ENCODE measurements around the gene NAV2. TPM values are rescaled to one million over a fixed set of nuclear protein-coding genes. Genes with fewer than 3 reads are reported as not detected.

Gene NAV2
- total RNA-seq, 1 experiment from 2014 or later, result 2.1 TPM

DNA sequence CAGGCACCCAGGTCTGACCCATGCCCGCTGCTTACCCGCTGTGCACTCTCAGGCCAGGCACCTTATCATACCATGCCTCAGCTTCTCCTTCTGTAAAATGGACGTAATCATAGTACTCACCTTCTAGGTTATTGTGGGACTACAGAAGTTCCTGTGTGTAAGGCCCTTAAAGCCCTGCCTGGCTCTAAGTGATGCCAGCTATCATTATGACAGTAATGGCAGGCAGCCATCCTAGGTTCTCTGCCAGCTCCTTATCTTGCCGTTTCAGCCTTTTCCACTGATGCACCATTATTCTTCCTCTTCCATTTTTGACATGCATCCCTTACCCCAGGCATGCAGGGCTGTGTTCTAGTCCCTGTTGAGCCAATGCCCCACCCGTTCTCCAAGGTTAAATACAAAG lies 389.8 kb downstream of the NAV2 start:
- Histone ChIP-seq H3K4me1 (ENCODE audit: control insufficient read depth in 1 of 2, insufficient read depth in 2 of 2, low read length in 2 of 2) (no peaks in the 10 kb centered on the region), H4K20me1 (ENCODE audit: insufficient read depth) (no peaks in the 10 kb centered on the region), H2AFZ (ENCODE audit: low read depth, low read length, poor library complexity, severe bottlenecking) (no peak overlapping the region), H3K9me3 (ENCODE audit: control insufficient read depth in 1 of 2, insufficient read depth in 1 of 2, low read depth in 1 of 2, low read length in 2 of 2) (no peaks in the 10 kb centered on the region), H3K27ac (ENCODE audit: low read depth, low read length) (no peak overlapping the region), H3K9me2 (ENCODE audit: insufficient read depth) (no peaks in the 10 kb centered on the region), H3K27me3 (ENCODE audit: insufficient read depth, low read length) (no peaks in the 10 kb centered on the region), H3K36me3 (ENCODE audit: control insufficient read depth in 1 of 2, insufficient read depth in 2 of 2, low read length in 2 of 2) (no peaks in the 10 kb centered on the region), H3K4me2 (ENCODE audit: low read length) (no peak overlapping the region), H3K79me2 (ENCODE audit: insufficient read depth, low read length) (no peaks in the 10 kb centered on the region), H3K4me3 (replicated peaks in 1 of 2; ENCODE audit: low read depth in 1 of 2, low read length in 2 of 2) (no peak overlapping the region), H3K9ac (ENCODE audit: low read length) (no peak overlapping the region)
- BruUV-seq (replicated peaks), result no TSS peak
- no peak for ATAC-seq
- CTCF ChIA-PET, result no interaction called here
- no peak for DNase-seq (ENCODE audit: low read depth, low spot score)
- no peak for TF ChIP-seq POLR2A (IDR thresholded peaks at IDR 0.05; ENCODE audit: borderline replicate concordance, extremely low read depth, insufficient read depth, insufficient read length)
- TF ChIP-seq CBX3 (IDR thresholded peaks at IDR 0.05; ENCODE audit: low read depth), result no peak
- TF ChIP-seq, protein P1, sequence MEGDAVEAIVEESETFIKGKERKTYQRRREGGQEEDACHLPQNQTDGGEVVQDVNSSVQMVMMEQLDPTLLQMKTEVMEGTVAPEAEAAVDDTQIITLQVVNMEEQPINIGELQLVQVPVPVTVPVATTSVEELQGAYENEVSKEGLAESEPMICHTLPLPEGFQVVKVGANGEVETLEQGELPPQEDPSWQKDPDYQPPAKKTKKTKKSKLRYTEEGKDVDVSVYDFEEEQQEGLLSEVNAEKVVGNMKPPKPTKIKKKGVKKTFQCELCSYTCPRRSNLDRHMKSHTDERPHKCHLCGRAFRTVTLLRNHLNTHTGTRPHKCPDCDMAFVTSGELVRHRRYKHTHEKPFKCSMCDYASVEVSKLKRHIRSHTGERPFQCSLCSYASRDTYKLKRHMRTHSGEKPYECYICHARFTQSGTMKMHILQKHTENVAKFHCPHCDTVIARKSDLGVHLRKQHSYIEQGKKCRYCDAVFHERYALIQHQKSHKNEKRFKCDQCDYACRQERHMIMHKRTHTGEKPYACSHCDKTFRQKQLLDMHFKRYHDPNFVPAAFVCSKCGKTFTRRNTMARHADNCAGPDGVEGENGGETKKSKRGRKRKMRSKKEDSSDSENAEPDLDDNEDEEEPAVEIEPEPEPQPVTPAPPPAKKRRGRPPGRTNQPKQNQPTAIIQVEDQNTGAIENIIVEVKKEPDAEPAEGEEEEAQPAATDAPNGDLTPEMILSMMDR (IDR thresholded peaks at IDR 0.05 in 2 of 3, conservative IDR thresholded peaks at IDR 0.05 in 1 of 3; ENCODE audit: borderline replicate concordance in 1 of 3, insufficient read depth in 1 of 3, low read depth in 2 of 3, low read length in 2 of 3), result no peak
- TF ChIP-seq SIN3A (IDR thresholded peaks at IDR 0.05; ENCODE audit: low read depth), result no peak
- TF ChIP-seq SRF (IDR thresholded peaks at IDR 0.05; ENCODE audit: low read depth), result no peak
- no peak for TF ChIP-seq EZH2 (IDR thresholded peaks at IDR 0.05)
- TF ChIP-seq TCF7L2 (IDR thresholded peaks at IDR 0.05; ENCODE audit: borderline replicate concordance, extremely low read depth, insufficient read depth, insufficient read length), result no peak
- TF ChIP-seq ELF1 (IDR thresholded peaks at IDR 0.05; ENCODE audit: borderline replicate concordance, low read depth), result no peak
- TF ChIP-seq, protein P2, sequence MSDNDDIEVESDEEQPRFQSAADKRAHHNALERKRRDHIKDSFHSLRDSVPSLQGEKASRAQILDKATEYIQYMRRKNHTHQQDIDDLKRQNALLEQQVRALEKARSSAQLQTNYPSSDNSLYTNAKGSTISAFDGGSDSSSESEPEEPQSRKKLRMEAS (IDR thresholded peaks at IDR 0.05), result no peak
- TF ChIP-seq, protein P3, sequence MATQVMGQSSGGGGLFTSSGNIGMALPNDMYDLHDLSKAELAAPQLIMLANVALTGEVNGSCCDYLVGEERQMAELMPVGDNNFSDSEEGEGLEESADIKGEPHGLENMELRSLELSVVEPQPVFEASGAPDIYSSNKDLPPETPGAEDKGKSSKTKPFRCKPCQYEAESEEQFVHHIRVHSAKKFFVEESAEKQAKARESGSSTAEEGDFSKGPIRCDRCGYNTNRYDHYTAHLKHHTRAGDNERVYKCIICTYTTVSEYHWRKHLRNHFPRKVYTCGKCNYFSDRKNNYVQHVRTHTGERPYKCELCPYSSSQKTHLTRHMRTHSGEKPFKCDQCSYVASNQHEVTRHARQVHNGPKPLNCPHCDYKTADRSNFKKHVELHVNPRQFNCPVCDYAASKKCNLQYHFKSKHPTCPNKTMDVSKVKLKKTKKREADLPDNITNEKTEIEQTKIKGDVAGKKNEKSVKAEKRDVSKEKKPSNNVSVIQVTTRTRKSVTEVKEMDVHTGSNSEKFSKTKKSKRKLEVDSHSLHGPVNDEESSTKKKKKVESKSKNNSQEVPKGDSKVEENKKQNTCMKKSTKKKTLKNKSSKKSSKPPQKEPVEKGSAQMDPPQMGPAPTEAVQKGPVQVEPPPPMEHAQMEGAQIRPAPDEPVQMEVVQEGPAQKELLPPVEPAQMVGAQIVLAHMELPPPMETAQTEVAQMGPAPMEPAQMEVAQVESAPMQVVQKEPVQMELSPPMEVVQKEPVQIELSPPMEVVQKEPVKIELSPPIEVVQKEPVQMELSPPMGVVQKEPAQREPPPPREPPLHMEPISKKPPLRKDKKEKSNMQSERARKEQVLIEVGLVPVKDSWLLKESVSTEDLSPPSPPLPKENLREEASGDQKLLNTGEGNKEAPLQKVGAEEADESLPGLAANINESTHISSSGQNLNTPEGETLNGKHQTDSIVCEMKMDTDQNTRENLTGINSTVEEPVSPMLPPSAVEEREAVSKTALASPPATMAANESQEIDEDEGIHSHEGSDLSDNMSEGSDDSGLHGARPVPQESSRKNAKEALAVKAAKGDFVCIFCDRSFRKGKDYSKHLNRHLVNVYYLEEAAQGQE (IDR thresholded peaks at IDR 0.05; ENCODE audit: low read depth), result no peak
- no peak for TF ChIP-seq POLR2AphosphoS5 (IDR thresholded peaks at IDR 0.05; ENCODE audit: low read depth, low read length)
- no peak for TF ChIP-seq ZFX (IDR thresholded peaks at IDR 0.05)
- no peak for TF ChIP-seq ZNF274 (IDR thresholded peaks at IDR 0.05; ENCODE audit: low read depth, low read length)
- no peak for TF ChIP-seq FOSL1 (IDR thresholded peaks at IDR 0.05; ENCODE audit: low read depth)
- no peak for TF ChIP-seq EGR1 (IDR thresholded peaks at IDR 0.05; ENCODE audit: low read depth)
- POLR2A ChIA-PET, result no interaction called here
- RAD21 ChIA-PET (ENCODE audit: low non-redundant PET in 1 of 2, low total read pairs in 2 of 2, uncharacterized antibody in 2 of 2, unreplicated experiment in 2 of 2), result no interaction called here
- intact Hi-C loops (cut with micrococcal nuclease), result no loop called here

Measured in HCT116 (cell line).